Heart left ventricle (tissue), 13 donors: ENCODE data around the gene NAXD.

Experiments used
- POLR2A ChIP-seq, 2 donors: fragments of 450-650 bp; IDR thresholded peaks; one replicate each; pipeline ENCODE4 v1.6.1; 2017; ENCODE audit warnings: antibody characterized with exemption in 2 of 2, mild to moderate bottlenecking in 2 of 2, moderate library complexity in 2 of 2
- TF ChIP-seq, protein P1 (sequence below), 12 donors: fragments of 200-600 bp; sonication (generic) in 4 of 12; IDR thresholded peaks; one replicate each; pipeline versions ENCODE4 v1.5.0 to v1.8.0; 2018 to 2022; ENCODE audit warnings: antibody characterized with exemption in 12 of 12, mild to moderate bottlenecking in 5 of 12
- donor health status: ischemic (EF 13 %, LVEDD 7.1; RV severe dilation, severe dysfunction).
- donor health status: DM: no; HTN: yes; CAD: no.
- donor health status: DM: no; HTN: no; CAD: no.
- donor health status: ischemic (EF 25% LVEDD 6.9; RV normal size, moderate dysfunction).
- donor health status: ischemic (EF 25% LVEDD 5.7; RV mildly dilated, moderate dysfunction).
- donor health status: ischemic (EF 35%, LVEDD 5.7; RV mildly dilated, moderate dysfunction).
- donor health status: nonischemic (EF 11% LVEDD 7.7; RV severe dilation, severe dysfunction).
- donor health status: DM: yes; HTN: yes; CAD: no.
- donor health status: PGD.
- donor health status: ischemic (EF 29% LVEDD 5.4; RV normal size, mild dysfunction).
- donor health status: nonischemic (EF 23%, LVEDD 6.1; RV moderate dilation, normal function).

DNA sequence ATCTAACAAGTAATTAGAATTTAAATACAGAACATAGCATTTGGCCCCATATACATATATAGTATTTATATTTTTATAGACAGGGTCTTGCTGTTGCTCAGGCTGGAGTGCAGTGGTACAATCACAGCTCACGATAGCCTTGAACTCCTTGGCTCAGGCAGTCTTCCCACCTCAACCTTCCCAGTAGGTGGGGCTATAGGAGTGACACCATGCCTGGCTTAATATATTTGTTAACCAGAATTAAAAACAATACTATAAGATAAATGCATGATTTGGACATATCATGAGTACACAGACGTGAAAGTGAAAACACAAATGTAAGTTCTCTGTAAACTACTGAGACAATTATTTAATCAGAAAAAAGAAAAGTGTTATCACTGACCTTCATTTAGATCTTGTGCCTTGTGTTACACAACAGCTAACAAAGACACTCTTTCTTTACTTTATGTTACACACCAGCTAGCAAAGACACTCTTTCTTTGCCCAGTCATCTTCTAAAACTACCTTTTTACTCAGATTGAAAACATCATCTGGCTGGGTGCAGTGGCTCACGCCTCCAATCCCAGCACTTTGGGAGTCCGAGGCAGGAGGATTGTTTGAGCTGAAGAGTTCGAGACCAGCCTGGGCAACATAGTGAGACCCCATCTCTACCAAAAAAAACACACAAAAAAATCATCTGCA is 68.0 kb downstream of the NAXD start:
- no peak for TF ChIP-seq POLR2A (IDR thresholded peaks at IDR 0.05)
- TF ChIP-seq, protein P1, sequence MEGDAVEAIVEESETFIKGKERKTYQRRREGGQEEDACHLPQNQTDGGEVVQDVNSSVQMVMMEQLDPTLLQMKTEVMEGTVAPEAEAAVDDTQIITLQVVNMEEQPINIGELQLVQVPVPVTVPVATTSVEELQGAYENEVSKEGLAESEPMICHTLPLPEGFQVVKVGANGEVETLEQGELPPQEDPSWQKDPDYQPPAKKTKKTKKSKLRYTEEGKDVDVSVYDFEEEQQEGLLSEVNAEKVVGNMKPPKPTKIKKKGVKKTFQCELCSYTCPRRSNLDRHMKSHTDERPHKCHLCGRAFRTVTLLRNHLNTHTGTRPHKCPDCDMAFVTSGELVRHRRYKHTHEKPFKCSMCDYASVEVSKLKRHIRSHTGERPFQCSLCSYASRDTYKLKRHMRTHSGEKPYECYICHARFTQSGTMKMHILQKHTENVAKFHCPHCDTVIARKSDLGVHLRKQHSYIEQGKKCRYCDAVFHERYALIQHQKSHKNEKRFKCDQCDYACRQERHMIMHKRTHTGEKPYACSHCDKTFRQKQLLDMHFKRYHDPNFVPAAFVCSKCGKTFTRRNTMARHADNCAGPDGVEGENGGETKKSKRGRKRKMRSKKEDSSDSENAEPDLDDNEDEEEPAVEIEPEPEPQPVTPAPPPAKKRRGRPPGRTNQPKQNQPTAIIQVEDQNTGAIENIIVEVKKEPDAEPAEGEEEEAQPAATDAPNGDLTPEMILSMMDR (IDR thresholded peaks at IDR 0.05), result peak in 9 of 12 donors; percentile 13 to 44 (median 27)
